ENCODE results near the gene ACTL8.

DNA sequence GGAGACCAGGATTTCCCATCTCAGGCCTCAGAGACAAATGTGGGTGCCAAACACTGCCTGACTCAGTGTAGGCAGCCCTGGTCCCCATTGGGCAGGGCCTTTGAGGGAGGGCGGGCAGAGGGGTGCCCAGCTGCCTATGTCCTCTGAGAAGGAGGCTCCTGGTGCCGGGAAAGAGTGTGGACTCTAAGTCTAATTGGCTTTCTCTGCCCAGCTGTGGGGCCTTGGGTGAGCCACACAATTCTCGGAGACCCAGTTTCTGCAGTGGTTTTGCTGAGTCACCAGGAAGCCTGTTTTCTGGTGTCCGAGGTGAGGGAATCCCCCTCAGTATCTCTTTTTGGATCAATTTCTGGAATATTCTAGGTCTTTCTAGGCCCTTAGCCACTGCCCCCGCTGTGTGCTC lies 35.3 kb upstream of the ACTL8 start:
- TF ChIP-seq, protein P1, sequence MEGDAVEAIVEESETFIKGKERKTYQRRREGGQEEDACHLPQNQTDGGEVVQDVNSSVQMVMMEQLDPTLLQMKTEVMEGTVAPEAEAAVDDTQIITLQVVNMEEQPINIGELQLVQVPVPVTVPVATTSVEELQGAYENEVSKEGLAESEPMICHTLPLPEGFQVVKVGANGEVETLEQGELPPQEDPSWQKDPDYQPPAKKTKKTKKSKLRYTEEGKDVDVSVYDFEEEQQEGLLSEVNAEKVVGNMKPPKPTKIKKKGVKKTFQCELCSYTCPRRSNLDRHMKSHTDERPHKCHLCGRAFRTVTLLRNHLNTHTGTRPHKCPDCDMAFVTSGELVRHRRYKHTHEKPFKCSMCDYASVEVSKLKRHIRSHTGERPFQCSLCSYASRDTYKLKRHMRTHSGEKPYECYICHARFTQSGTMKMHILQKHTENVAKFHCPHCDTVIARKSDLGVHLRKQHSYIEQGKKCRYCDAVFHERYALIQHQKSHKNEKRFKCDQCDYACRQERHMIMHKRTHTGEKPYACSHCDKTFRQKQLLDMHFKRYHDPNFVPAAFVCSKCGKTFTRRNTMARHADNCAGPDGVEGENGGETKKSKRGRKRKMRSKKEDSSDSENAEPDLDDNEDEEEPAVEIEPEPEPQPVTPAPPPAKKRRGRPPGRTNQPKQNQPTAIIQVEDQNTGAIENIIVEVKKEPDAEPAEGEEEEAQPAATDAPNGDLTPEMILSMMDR (IDR thresholded peaks at IDR 0.05) = no peak
- TF ChIP-seq EZH2phosphoT487 (IDR thresholded peaks at IDR 0.05) = no peak

Data from neural progenitor cell (in vitro differentiated cells).